ENCODE results near the gene BUD13.

The BUD13 gene

GRCh38 chr11:116712428-116712827 is 60.4 kb downstream of the BUD13 start:
- FAIRE-seq = no peak

GRCh38 chr11:116710762-116711161 is 62.0 kb downstream of the BUD13 start:
- no peak for FAIRE-seq

DNA sequence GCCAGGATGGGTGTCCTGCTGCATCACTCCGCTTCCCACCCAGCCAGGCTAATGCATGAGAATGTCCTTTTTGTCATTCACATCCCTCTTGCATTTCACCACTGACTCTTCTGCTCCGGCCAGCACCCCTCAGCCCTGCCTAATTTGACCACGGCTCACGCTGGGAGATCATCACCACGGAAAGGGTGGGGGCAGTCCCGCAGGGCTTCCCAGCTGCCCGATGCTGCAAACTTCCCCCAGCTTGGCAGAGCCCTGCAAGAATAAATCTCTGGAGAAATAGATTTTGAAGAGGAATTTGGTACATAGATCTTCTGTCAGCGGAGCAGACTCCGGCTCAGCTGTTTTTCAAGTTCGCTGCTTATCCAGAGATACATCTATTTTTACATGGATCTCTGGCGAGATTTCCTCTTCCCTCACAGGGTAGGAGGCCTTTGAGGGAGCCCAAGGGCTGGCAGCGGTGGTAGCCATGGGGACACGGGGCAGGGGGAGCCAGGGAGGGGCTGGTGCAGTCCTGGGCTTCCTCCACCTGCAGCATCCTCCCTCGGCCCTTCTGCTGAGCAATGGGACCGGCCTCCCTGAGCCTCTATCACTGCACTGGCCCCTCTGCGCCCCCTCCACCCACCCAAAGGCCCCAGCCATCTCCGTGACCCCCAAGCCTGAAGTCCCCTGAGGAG is 62.6 kb downstream of the BUD13 start:
- FAIRE-seq = no peak

GRCh38 chr11:116707746-116708145 is 65.0 kb downstream of the BUD13 start:
- no peak for FAIRE-seq

DNA sequence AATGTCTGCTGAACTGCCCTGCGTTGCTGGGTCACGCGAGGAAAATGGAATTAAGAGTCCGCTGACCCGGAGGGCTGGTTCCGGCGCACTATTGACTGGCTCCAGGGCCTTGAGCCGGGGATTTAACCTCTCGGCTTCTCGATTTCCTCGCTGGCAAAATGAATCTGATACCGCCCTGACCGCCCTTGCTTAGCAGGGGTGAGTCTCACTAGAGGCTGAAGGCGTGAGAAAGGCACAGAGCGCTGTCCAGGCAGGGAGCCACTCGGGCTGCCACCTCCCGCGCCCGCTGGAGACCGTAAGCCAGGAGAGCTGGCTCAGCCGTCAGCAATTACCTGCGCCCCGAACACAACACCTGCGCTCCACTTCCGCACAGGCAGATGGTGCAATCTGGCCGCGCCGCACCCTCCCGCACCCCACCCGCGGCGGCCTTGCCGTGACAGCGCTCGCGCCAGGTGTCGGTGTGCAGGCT is 65.6 kb downstream of the BUD13 start:
- no peak for FAIRE-seq

DNA sequence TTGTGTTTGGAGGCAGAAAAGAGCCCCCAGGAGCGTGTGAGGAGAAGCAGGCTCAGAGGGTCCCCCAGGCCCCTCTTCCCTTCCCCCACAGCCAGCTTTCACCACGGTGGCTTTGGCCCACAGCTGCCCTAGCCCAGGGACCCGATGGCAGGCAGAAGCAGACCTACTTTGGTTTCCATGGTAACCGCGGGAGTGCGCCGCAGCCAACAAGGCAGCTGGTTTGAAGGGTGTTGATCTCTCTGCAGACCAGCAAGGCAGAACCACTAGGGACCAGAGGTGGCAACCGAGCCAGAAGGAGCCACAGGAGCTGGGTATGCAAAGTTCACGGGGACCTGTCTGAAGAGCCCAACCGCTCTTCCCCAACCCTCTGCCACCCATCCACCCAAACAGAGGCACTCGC is 69.4 kb downstream of the BUD13 start:
- FAIRE-seq = no peak

- no peak for FAIRE-seq
Observed at GRCh38 chr11:116702772-116703385, 69.9 kb downstream of the BUD13 start.

DNA sequence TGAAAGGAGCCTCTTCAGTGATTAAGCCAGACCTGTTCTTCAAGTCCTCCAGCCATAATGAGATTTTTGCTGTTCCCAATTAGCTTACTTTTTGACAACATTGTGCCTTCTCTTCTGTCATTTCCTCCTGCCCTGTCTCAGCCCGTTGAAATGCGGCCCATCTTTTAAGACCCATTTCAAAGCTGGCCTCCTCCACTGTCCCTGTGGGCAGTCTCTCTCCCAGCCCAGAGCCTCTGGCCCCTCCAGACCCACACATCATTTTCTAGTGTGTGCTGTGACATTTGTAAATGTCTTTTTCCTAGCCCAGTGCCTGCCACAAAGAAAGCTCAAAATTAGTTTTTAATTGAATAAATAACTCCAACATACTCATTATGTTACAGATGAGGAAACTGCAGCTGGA is 70.9 kb downstream of the BUD13 start:
- no peak for FAIRE-seq

- no peak for FAIRE-seq
Observed at GRCh38 chr11:116701297-116701801, 71.4 kb downstream of the BUD13 start.

- FAIRE-seq = no peak
Observed at GRCh38 chr11:116700586-116701220, 72.1 kb downstream of the BUD13 start.
